ENCODE data around the gene ADAMTSL3. TPM values are rescaled to one million over a fixed set of nuclear protein-coding genes. Genes with fewer than 3 reads are reported as not detected.

Gene ADAMTSL3
- total RNA-seq, 1 donor from 2014 or later: 0.32 TPM

GRCh38 chr15:83767741-83768140 lies 113.8 kb downstream of the ADAMTSL3 start:
- no peak for TF ChIP-seq CTCF (IDR thresholded peaks at IDR 0.05; ENCODE audit: partially characterized antibody, unreplicated experiment)
- H3K36me3 Mint-ChIP-seq (ENCODE audit: unreplicated experiment): no peaks in the 10 kb centered on the region
- no peaks in the 10 kb centered on the region for H3K27me3 Mint-ChIP-seq (ENCODE audit: unreplicated experiment)
- H3K4me3 Mint-ChIP-seq (ENCODE audit: unreplicated experiment): no peak overlapping the region
- H3K27ac Mint-ChIP-seq (ENCODE audit: unreplicated experiment): no peak overlapping the region
- no peaks in the 10 kb centered on the region for H3K9me3 Mint-ChIP-seq (ENCODE audit: unreplicated experiment)
- no peak for DNase-seq
- H3K4me1 Mint-ChIP-seq (ENCODE audit: low read depth, unreplicated experiment): no peaks in the 10 kb centered on the region

GRCh38 chr15:83769411-83769999 lies 115.6 kb downstream of the ADAMTSL3 start:
- Mint-ChIP-seq H3K4me1 (ENCODE audit: low read depth, unreplicated experiment) (no peaks in the 10 kb centered on the region), H3K27me3 (ENCODE audit: unreplicated experiment) (no peaks in the 10 kb centered on the region), H3K36me3 (ENCODE audit: unreplicated experiment) (no peaks in the 10 kb centered on the region), H3K9me3 (ENCODE audit: unreplicated experiment) (no peaks in the 10 kb centered on the region), H3K4me3 (ENCODE audit: unreplicated experiment) (no peak overlapping the region), H3K27ac (ENCODE audit: unreplicated experiment) (no peak overlapping the region)
- TF ChIP-seq CTCF (IDR thresholded peaks at IDR 0.05; ENCODE audit: partially characterized antibody, unreplicated experiment): no peak
- DNase-seq: no peak

GRCh38 chr15:83775738-83776137 lies 121.8 kb downstream of the ADAMTSL3 start:
- Mint-ChIP-seq H3K4me1 (ENCODE audit: low read depth, unreplicated experiment) (no peaks in the 10 kb centered on the region), H3K27ac (ENCODE audit: unreplicated experiment) (no peak overlapping the region), H3K36me3 (ENCODE audit: unreplicated experiment) (peaks cover 4% of the 10 kb centered on the region), H3K4me3 (ENCODE audit: unreplicated experiment) (no peak overlapping the region), H3K27me3 (ENCODE audit: unreplicated experiment) (no peaks in the 10 kb centered on the region), H3K9me3 (ENCODE audit: unreplicated experiment) (no peaks in the 10 kb centered on the region)
- TF ChIP-seq CTCF (IDR thresholded peaks at IDR 0.05; ENCODE audit: partially characterized antibody, unreplicated experiment): no peak
- DNase-seq: no peak

GRCh38 chr15:83776986-83777385 lies 123.1 kb downstream of the ADAMTSL3 start:
- no peak for DNase-seq
- no peak for TF ChIP-seq CTCF (IDR thresholded peaks at IDR 0.05; ENCODE audit: partially characterized antibody, unreplicated experiment)
- Mint-ChIP-seq H3K4me1 (ENCODE audit: low read depth, unreplicated experiment) (no peaks in the 10 kb centered on the region), H3K27ac (ENCODE audit: unreplicated experiment) (no peak overlapping the region), H3K27me3 (ENCODE audit: unreplicated experiment) (no peaks in the 10 kb centered on the region), H3K36me3 (ENCODE audit: unreplicated experiment) (peaks cover 4% of the 10 kb centered on the region), H3K9me3 (ENCODE audit: unreplicated experiment) (no peaks in the 10 kb centered on the region), H3K4me3 (ENCODE audit: unreplicated experiment) (no peak overlapping the region)

- no peak for DNase-seq
- peaks cover 4% of the 10 kb centered on the region for H3K36me3 Mint-ChIP-seq (ENCODE audit: unreplicated experiment)
- H3K27me3 Mint-ChIP-seq (ENCODE audit: unreplicated experiment): no peaks in the 10 kb centered on the region
- no peak for TF ChIP-seq CTCF (IDR thresholded peaks at IDR 0.05; ENCODE audit: partially characterized antibody, unreplicated experiment)
- H3K9me3 Mint-ChIP-seq (ENCODE audit: unreplicated experiment): no peaks in the 10 kb centered on the region
- no peaks in the 10 kb centered on the region for H3K4me1 Mint-ChIP-seq (ENCODE audit: low read depth, unreplicated experiment)
- no peak overlapping the region for H3K4me3 Mint-ChIP-seq (ENCODE audit: unreplicated experiment)
- H3K27ac Mint-ChIP-seq (ENCODE audit: unreplicated experiment): no peak overlapping the region
Observed at GRCh38 chr15:83783227-83783626, 129.3 kb downstream of the ADAMTSL3 start.

All from glutamatergic neuron (in vitro differentiated cells).